ENCODE results near the gene UPK3B.
"Not testable (repeated sequence)": the region's sequence is repeated elsewhere in the genome, so short reads cannot be mapped to it uniquely, and the experiment has no call there.

GRCh38 chr7:76531643-76532042, 21.3 kb downstream of the UPK3B start:
- not testable (repeated sequence) for TF ChIP-seq POLR2A (IDR thresholded peaks at IDR 0.05; ENCODE audit: low read depth, low read length); CTCF (IDR thresholded peaks at IDR 0.05 in 2 of 3, conservative IDR thresholded peaks at IDR 0.05 in 1 of 3; ENCODE audit: control insufficient read depth in 2 of 3, extremely low read depth in 1 of 3, insufficient read depth in 1 of 3, low read depth in 3 of 3, low read length in 3 of 3); YY1 (IDR thresholded peaks at IDR 0.05; ENCODE audit: low read depth, low read length); ZNF274 (IDR thresholded peaks at IDR 0.05; ENCODE audit: insufficient read depth, insufficient read length); POLR2AphosphoS5 (IDR thresholded peaks at IDR 0.05; ENCODE audit: low read length); NR2C2 (IDR thresholded peaks at IDR 0.05; ENCODE audit: borderline replicate concordance, control insufficient read depth, insufficient read length, low read depth); RAD21 (IDR thresholded peaks at IDR 0.05; ENCODE audit: insufficient read depth, low read depth, low read length); SMARCA5 (IDR thresholded peaks at IDR 0.05); HCFC1 (IDR thresholded peaks at IDR 0.05; ENCODE audit: low read length)

All from GM12878 (cell line).